A549 (cell line): ENCODE data around the gene ZDHHC9. TPM values are rescaled to one million over a fixed set of nuclear protein-coding genes. Genes with fewer than 3 reads are reported as not detected.

ENCODE experiments used
- ATAC-seq, 2 experiments: fragments of 200-7000 bp in 1 of 2; fragments of >200 bp in 1 of 2; cut with Nextera tagmentation in 1 of 2; cut with Tn5 transposase in 1 of 2; 3 replicates each; pipeline versions ENCODE4 v1.8.0 to v1.9.1; 2018 to 2020; ENCODE audit warnings: mild to moderate bottlenecking in 1 of 2, moderate library complexity in 1 of 2
- CTCF ChIA-PET: fragments of 300-600 bp; sonication (Branson Sonifier 250); formaldehyde crosslinking; extraction: SDS; loops from one replicate; lab custom pipeline; 2021; ENCODE audit warnings: antibody characterized with exemption, inconsistent platforms; lab: Yijun Ruan, JAX
- POLR2A ChIA-PET: fragments of 350-600 bp; formaldehyde crosslinking; extraction: SDS; loops from one replicate; lab custom pipeline; 2021; ENCODE audit warnings: antibody characterized with exemption, inconsistent platforms; lab: Yijun Ruan, JAX
- DNase-seq, 2 experiments: peaks; one replicate each; pipeline versions ENCODE4 v3.0.0 to v3.0.0-alpha.2; 2011 to 2016; ENCODE audit warnings: low read depth in 1 of 2, low spot score in 1 of 2
- FAIRE-seq: peaks from 2 replicates; lab custom pipeline; 2011; peaks lifted over from hg19 to GRCh38; lab: Jason Lieb, UNC
- H3K27ac ChIP-seq, 2 experiments: fragments of >200 bp; sonication (Bioruptor Twin); formaldehyde crosslinking; 3 replicates each; pipeline ENCODE4 v1.5.1; 2016 to 2017
- H3K4me1 ChIP-seq: fragments of >200 bp; sonication (Bioruptor Twin); formaldehyde crosslinking; 3 replicates; pipeline ENCODE4 v1.6.1; 2016
- H3K4me2 ChIP-seq: fragments of >200 bp; sonication (Bioruptor Twin); formaldehyde crosslinking; 3 replicates; pipeline ENCODE4 v1.6.1; 2016
- H3K4me3 ChIP-seq: fragments of >200 bp; sonication (Bioruptor Twin); formaldehyde crosslinking; 3 replicates; pipeline ENCODE4 v1.5.1; 2016
- H3K9me3 ChIP-seq: fragments of >200 bp; sonication (Bioruptor Twin); formaldehyde crosslinking; 3 replicates; pipeline ENCODE4 v1.6.1; 2016
- BHLHE40 ChIP-seq: IDR thresholded peaks from 2 replicates; pipeline ENCODE4 v1.6.1; 2012; ENCODE audit warnings: low read depth, low read length, inconsistent platforms
- CBX2 ChIP-seq: fragments of 200-600 bp; sonication (generic); IDR thresholded peaks from 2 replicates; pipeline ENCODE4 v1.6.1; 2016; ENCODE audit warnings: low read depth, mild to moderate bottlenecking, borderline replicate concordance
- CBX8 ChIP-seq: fragments of 200-600 bp; sonication (generic); IDR thresholded peaks from 2 replicates; pipeline ENCODE4 v1.6.1; 2016
- CEBPB ChIP-seq, 2 experiments: fragments of >200 bp in 1 of 2; sonication (Bioruptor Twin) in 1 of 2; formaldehyde crosslinking in 1 of 2; IDR thresholded peaks; 2 replicates each; pipeline ENCODE4 v1.6.1; 2012 to 2016
- EHF ChIP-seq: fragments of 250-450 bp; sonication (Bioruptor Pico); IDR thresholded peaks from 2 replicates; pipeline ENCODE4 v1.5.0; 2020; ENCODE audit warnings: mild to moderate bottlenecking
- HDAC2 ChIP-seq: fragments of 200-600 bp; sonication (generic); IDR thresholded peaks from 2 replicates; pipeline ENCODE4 v1.6.1; 2016
- HOXB13 ChIP-seq: fragments of 250-450 bp; sonication (Bioruptor Pico); IDR thresholded peaks from 2 replicates; pipeline ENCODE4 v1.5.0; 2020; ENCODE audit warnings: low read depth, mild to moderate bottlenecking, moderate library complexity
- JUN ChIP-seq, 2 experiments: fragments of >200 bp; sonication (Bioruptor Twin); formaldehyde crosslinking; IDR thresholded peaks; 2 replicates in 1 of 2; 3 replicates in 1 of 2; pipeline ENCODE4 v1.6.1; 2016 to 2017
- KDM1A ChIP-seq: fragments of 200-600 bp; sonication (generic); IDR thresholded peaks from 2 replicates; pipeline ENCODE4 v1.6.1; 2016; ENCODE audit warnings: low read depth, mild to moderate bottlenecking
- NFE2L2 ChIP-seq: fragments of 150-350 bp; conservative IDR thresholded peaks from 2 replicates; pipeline ENCODE4 v1.6.1; 2014; ENCODE audit warnings: low read length
- NPAS2 ChIP-seq: fragments of 250-450 bp; sonication (Bioruptor Pico); IDR thresholded peaks from 2 replicates; pipeline ENCODE4 v1.8.0; 2022; ENCODE audit warnings: mild to moderate bottlenecking, moderate library complexity, borderline replicate concordance
- PHF8 ChIP-seq: fragments of 200-600 bp; sonication (generic); IDR thresholded peaks from 2 replicates; pipeline ENCODE4 v1.6.1; 2016; ENCODE audit warnings: low read depth, mild to moderate bottlenecking, antibody characterized with exemption, moderate library complexity, borderline replicate concordance
- RAD21 ChIP-seq, 2 experiments: fragments of >200 bp in 1 of 2; sonication (Bioruptor Twin) in 1 of 2; formaldehyde crosslinking in 1 of 2; IDR thresholded peaks in 1 of 2; conservative IDR thresholded peaks in 1 of 2; 2 replicates in 1 of 2; 3 replicates in 1 of 2; pipeline ENCODE4 v1.6.1; 2012 to 2018; ENCODE audit warnings: inconsistent platforms in 1 of 2
- RARB ChIP-seq: fragments of 250-450 bp; sonication (Bioruptor Pico); IDR thresholded peaks from 2 replicates; pipeline ENCODE4 v1.8.0; 2021; ENCODE audit warnings: mild to moderate bottlenecking, moderate library complexity
- RFX5 ChIP-seq: fragments of 450-650 bp; IDR thresholded peaks from 2 replicates; pipeline ENCODE4 v1.7.1; 2014; ENCODE audit warnings: antibody characterized with exemption, mild to moderate bottlenecking, moderate library complexity
- ZFP36 ChIP-seq: fragments of 450-650 bp; IDR thresholded peaks from 2 replicates; pipeline ENCODE4 v1.6.1; 2014; ENCODE audit warnings: borderline replicate concordance; ENCODE audit not compliant: partially characterized antibody
- WGBS: methylation state at CpG from one replicate; pipeline ENCODE4 v1.1.6; 2017; ENCODE audit errors: missing lambda C conversion rate; 5-methylcytosine and 5-hydroxymethylcytosine counted together
- polyA plus RNA-seq, 4 experiments: library from polyadenylated mRNA; depleted of rRNA in 3 of 4; stranded (reverse); fragments of >200 nt; fragmentation: RNase III in 1 of 4; extraction: RNeasy Plus Mini Kit Qiagen cat#74134 plus additional on column Dnase treatment in 1 of 4; gene quantifications; 2 replicates in 3 of 4; 3 replicates in 1 of 4; pipeline ENCODE4 v1.2.3, GENCODE V29; 2011 to 2017
- TF ChIP-seq, protein P1 (sequence below): IDR thresholded peaks from 2 replicates; pipeline ENCODE4 v1.6.1; 2012
- TF ChIP-seq, protein P2 (sequence below): fragments of 150-350 bp; IDR thresholded peaks from 2 replicates; pipeline ENCODE4 v1.6.1; 2014; ENCODE audit warnings: low read depth, mild to moderate bottlenecking, low read length
- TF ChIP-seq, protein P3 (sequence below): fragments of 200-600 bp; sonication (generic); IDR thresholded peaks from 2 replicates; pipeline ENCODE4 v1.6.1; 2016; ENCODE audit warnings: antibody characterized with exemption, mild to moderate bottlenecking, moderate library complexity
- TF ChIP-seq, protein P4 (sequence below): fragments of >200 bp; sonication (Bioruptor Twin); formaldehyde crosslinking; IDR thresholded peaks from 2 replicates; pipeline ENCODE4 v1.6.1; 2016

Gene ZDHHC9
- polyA plus RNA-seq, 2 of the 4 experiments (the other 2 are of a cell fraction) = 20.2 to 50.6 TPM

DNA sequence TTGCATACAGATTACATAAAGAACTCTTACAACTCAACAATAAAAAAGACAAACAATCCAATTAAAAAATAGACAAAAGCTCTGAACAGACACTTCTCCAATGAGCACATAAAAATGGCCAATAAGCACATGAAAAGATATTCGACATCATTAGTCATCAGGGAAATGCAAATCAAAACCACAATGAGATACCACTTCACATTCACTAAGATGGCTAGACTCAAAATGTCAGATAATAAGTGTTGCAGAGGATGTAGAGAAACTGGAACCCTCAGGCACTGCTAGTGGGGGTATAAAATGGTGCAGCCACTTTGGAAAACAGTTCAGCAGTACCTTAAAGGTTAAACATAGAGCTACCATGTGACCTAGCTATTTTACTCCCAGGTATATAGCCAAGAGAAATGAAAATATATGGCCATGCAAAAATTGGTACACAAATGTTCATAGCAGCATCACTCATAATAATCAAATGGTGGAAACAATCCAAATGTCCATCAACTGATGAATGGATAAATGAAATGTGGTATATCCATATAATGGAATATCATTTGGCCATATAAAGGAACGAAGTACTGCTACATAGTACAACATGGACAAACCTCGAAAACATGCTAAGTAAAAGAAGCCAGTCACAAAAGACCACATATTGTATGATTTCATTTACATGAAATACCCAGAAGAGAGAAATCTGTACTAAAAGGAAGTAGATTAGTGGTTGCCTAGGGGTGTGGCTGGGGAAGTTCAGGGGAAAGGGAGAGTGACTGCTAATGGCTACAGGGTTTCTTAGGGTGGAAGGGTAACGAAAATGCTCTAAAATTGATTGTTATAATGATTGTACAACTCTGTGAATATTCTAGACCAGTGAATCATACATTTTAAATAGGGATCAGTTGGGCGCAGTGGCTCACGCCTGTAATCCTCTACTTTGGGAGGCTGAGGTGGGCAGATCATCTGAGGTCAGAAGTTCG is 34.6 kb downstream of the ZDHHC9 start:
- 92% methylated on average over 7 of the region's 7 CpGs for WGBS
- CTCF ChIA-PET = no interaction called here
- TF ChIP-seq RAD21 (conservative IDR thresholded peaks at IDR 0.05 in 1 of 2, IDR thresholded peaks at IDR 0.05 in 1 of 2) (no peak), CBX2 (no peak), PHF8 (no peak), KDM1A (no peak)
- TF ChIP-seq, all 56 proteins: peak for 0
- no peak for ATAC-seq
- peak; percentile 81 for FAIRE-seq
- Histone ChIP-seq H3K27ac (no peak overlapping the region), H3K9me3 (no peaks in the 10 kb centered on the region), H3K4me3 (no peak overlapping the region), H3K4me2 (no peak overlapping the region), H3K4me1 (no peaks in the 10 kb centered on the region)
- POLR2A ChIA-PET = no interaction called here
- DNase-seq = no peak

DNA sequence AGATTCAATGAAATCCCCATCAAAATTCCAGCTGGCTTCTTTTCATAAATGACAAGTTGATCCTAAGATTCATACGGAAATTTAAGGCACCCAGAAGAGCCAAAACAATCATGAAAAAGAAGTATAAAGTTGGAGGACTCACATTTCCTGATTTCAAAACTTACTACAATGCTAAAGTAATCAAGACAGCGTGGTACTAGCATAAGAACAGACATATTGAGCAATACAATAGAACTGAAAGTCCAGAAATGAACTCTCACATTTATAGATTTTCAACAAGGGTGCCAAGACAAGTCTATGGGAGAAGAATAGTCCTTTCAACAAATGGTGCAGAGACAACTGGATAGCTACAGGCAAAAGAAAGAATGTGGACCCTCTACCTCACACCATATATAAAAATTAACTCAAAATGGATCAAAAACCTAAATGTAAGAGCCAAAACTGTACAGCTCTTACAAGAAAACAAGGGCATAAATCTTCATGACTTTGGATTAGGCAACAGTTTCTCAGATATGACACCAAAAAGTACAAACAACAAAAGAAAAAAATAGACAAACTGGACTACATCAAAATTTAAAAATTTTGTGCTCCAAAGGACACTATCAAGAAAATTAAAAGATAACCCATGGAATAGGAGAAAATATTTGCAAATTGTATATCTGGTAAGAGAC is 35.4 kb downstream of the ZDHHC9 start:
- H3K4me3 ChIP-seq = no peak overlapping the region
- H3K9me3 ChIP-seq = no peaks in the 10 kb centered on the region
- no peaks in the 10 kb centered on the region for H3K4me1 ChIP-seq
- ChIA-PET CTCF (no interaction called here), POLR2A (no interaction called here)
- no peak for ATAC-seq
- TF ChIP-seq NFE2L2 = no peak
- H3K4me2 ChIP-seq = no peak overlapping the region
- no peak for DNase-seq
- peak; percentile 96 for FAIRE-seq
- H3K27ac ChIP-seq = no peak overlapping the region
- WGBS = 93% methylated on average over 2 of the region's 2 CpGs

DNA sequence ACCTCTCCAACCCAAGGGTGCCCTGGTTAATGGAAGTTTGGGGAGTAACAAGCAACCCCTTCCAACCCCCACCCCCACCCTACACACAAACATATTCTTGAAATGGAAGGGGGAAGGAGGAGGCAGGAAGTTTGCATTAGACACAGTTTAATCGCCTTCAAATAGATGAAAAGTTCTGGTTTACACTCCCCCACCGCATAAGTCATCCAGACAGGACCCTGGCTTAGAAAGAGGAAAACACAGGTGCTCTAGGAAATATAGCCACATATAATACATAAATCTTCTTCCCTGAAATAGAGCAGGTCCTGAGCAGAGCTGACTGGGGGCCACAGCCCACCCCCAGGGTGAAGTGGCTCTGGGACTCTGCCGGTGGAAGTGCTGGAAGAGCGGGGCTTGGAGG is 38.9 kb downstream of the ZDHHC9 start:
- no peaks in the 10 kb centered on the region for H3K4me1 ChIP-seq
- no peak overlapping the region for H3K4me2 ChIP-seq
- H3K4me3 ChIP-seq = no peak overlapping the region
- H3K27ac ChIP-seq = no peak overlapping the region
- ATAC-seq = no peak
- DNase-seq = no peak
- ChIA-PET CTCF (interaction anchor here (0.9 kb wide), 1 partner anchor 12 kb away, joined by 3 read pairs; no protein-coding TSS in a partner anchor), POLR2A (no interaction called here)
- H3K9me3 ChIP-seq = no peaks in the 10 kb centered on the region
- TF ChIP-seq EHF (CRISPR knock-in tag) = no peak
- TF ChIP-seq RFX5 = no peak
- TF ChIP-seq, protein P1, sequence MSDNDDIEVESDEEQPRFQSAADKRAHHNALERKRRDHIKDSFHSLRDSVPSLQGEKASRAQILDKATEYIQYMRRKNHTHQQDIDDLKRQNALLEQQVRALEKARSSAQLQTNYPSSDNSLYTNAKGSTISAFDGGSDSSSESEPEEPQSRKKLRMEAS = no peak
- TF ChIP-seq CEBPB (IDR thresholded peaks at IDR 0.05) = no peak
- no peak for TF ChIP-seq KDM1A
- TF ChIP-seq, protein P2, sequence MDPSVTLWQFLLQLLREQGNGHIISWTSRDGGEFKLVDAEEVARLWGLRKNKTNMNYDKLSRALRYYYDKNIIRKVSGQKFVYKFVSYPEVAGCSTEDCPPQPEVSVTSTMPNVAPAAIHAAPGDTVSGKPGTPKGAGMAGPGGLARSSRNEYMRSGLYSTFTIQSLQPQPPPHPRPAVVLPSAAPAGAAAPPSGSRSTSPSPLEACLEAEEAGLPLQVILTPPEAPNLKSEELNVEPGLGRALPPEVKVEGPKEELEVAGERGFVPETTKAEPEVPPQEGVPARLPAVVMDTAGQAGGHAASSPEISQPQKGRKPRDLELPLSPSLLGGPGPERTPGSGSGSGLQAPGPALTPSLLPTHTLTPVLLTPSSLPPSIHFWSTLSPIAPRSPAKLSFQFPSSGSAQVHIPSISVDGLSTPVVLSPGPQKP = no peak
- TF ChIP-seq HOXB13 (CRISPR knock-in tag) = no peak
- no peak for TF ChIP-seq CBX8
- TF ChIP-seq ZFP36 = no peak
- TF ChIP-seq, protein P3, sequence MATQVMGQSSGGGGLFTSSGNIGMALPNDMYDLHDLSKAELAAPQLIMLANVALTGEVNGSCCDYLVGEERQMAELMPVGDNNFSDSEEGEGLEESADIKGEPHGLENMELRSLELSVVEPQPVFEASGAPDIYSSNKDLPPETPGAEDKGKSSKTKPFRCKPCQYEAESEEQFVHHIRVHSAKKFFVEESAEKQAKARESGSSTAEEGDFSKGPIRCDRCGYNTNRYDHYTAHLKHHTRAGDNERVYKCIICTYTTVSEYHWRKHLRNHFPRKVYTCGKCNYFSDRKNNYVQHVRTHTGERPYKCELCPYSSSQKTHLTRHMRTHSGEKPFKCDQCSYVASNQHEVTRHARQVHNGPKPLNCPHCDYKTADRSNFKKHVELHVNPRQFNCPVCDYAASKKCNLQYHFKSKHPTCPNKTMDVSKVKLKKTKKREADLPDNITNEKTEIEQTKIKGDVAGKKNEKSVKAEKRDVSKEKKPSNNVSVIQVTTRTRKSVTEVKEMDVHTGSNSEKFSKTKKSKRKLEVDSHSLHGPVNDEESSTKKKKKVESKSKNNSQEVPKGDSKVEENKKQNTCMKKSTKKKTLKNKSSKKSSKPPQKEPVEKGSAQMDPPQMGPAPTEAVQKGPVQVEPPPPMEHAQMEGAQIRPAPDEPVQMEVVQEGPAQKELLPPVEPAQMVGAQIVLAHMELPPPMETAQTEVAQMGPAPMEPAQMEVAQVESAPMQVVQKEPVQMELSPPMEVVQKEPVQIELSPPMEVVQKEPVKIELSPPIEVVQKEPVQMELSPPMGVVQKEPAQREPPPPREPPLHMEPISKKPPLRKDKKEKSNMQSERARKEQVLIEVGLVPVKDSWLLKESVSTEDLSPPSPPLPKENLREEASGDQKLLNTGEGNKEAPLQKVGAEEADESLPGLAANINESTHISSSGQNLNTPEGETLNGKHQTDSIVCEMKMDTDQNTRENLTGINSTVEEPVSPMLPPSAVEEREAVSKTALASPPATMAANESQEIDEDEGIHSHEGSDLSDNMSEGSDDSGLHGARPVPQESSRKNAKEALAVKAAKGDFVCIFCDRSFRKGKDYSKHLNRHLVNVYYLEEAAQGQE = no peak
- no peak for TF ChIP-seq BHLHE40
- no peak for TF ChIP-seq NFE2L2
- no peak for TF ChIP-seq JUN (IDR thresholded peaks at IDR 0.05)
- no peak for TF ChIP-seq HDAC2
- TF ChIP-seq NPAS2 = no peak
- TF ChIP-seq, protein P4, sequence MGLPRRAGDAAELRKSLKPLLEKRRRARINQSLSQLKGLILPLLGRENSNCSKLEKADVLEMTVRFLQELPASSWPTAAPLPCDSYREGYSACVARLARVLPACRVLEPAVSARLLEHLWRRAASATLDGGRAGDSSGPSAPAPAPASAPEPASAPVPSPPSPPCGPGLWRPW = no peak
- TF ChIP-seq RARB (CRISPR knock-in tag) = no peak
- FAIRE-seq = no peak
- 100% methylated on average over 4 of the region's 4 CpGs for WGBS
